CD8-positive, alpha-beta memory T cell (primary cell): ENCODE results near the gene FBXW7. TPM values are rescaled to one million over a fixed set of nuclear protein-coding genes. Genes with fewer than 3 reads are reported as not detected.

Source experiments
- CTCF ChIA-PET: fragments of 350-600 bp; sonication (Branson Sonifier 250); formaldehyde crosslinking; loops from one replicate; lab custom pipeline; 2021; ENCODE audit warnings: antibody characterized with exemption; lab: Charles Lee
- POLR2A ChIA-PET: fragments of 350-600 bp; sonication (Branson Sonifier 250); formaldehyde crosslinking; loops from one replicate; lab custom pipeline; 2021; ENCODE audit warnings: antibody characterized with exemption; lab: Charles Lee
- DNase-seq, 5 donors: peaks; one replicate each; pipeline versions ENCODE4 v3.0.0 to v3.0.0-alpha.2; 2020 to 2022; ENCODE audit warnings: mixed read lengths in 1 of 5
- H3K27ac ChIP-seq: one replicate; pipeline ENCODE4 v1.7.0; 2013; ENCODE audit warnings: low read depth, mild to moderate bottlenecking, low read length, moderate library complexity
- H3K27me3 ChIP-seq: 2 replicates; pipeline ENCODE4 v1.7.0; 2013; ENCODE audit warnings: low read length, mild to moderate bottlenecking; ENCODE audit not compliant: insufficient read depth, poor library complexity, severe bottlenecking
- H3K36me3 ChIP-seq: 2 replicates; pipeline ENCODE4 v1.7.0; 2013; ENCODE audit warnings: mild to moderate bottlenecking, low read length, moderate library complexity; ENCODE audit not compliant: insufficient read depth
- H3K4me1 ChIP-seq: 2 replicates; pipeline ENCODE4 v1.7.0; 2013; ENCODE audit warnings: mild to moderate bottlenecking, low read length, moderate library complexity; ENCODE audit not compliant: insufficient read depth
- H3K4me3 ChIP-seq: 2 replicates; pipeline ENCODE4 v1.7.0; 2013; ENCODE audit warnings: mild to moderate bottlenecking, low read length
- H3K9me3 ChIP-seq: 2 replicates; pipeline ENCODE4 v1.7.0; 2013; ENCODE audit warnings: mild to moderate bottlenecking, low read length
- H3K27ac Mint-ChIP-seq, 8 donors: one replicate each; pipeline ENCODE4 v1.8.0; 2020 to 2021; ENCODE audit warnings: mixed read lengths in 8 of 8, mild to moderate bottlenecking in 6 of 8, inconsistent platforms in 3 of 8, moderate library complexity in 3 of 8
- H3K27me3 Mint-ChIP-seq, 2 donors: one replicate each; pipeline ENCODE4 v1.8.0; 2020 to 2021; ENCODE audit warnings: mixed read lengths in 2 of 2, mild to moderate bottlenecking in 1 of 2, moderate library complexity in 1 of 2
- H3K36me3 Mint-ChIP-seq, 3 donors: one replicate each; pipeline ENCODE4 v1.8.0; 2020 to 2021; ENCODE audit warnings: mixed read lengths in 3 of 3, inconsistent platforms in 1 of 3, mild to moderate bottlenecking in 1 of 3
- H3K4me1 Mint-ChIP-seq, 3 donors: one replicate each; pipeline ENCODE4 v1.8.0; 2020 to 2021; ENCODE audit warnings: mixed read lengths in 3 of 3, inconsistent platforms in 1 of 3, mild to moderate bottlenecking in 1 of 3
- H3K4me3 Mint-ChIP-seq, 7 donors: one replicate each; pipeline ENCODE4 v1.8.0; 2020 to 2021; ENCODE audit warnings: mixed read lengths in 7 of 7, mild to moderate bottlenecking in 6 of 7, moderate library complexity in 4 of 7, inconsistent platforms in 2 of 7
- H3K9me3 Mint-ChIP-seq, 5 donors: one replicate each; pipeline ENCODE4 v1.8.0; 2020 to 2022; ENCODE audit warnings: mixed read lengths in 5 of 5, mild to moderate bottlenecking in 3 of 5, moderate library complexity in 2 of 5, inconsistent platforms in 1 of 5
- polyA plus RNA-seq: library from polyadenylated mRNA; unstranded; fragments of 300-500 nt; fragmentation: Illumina TruSeq; gene quantifications from one replicate; pipeline ENCODE4 v1.2.3, GENCODE V29; 2021
- total RNA-seq, 2 experiments: library from RNA; stranded (reverse); gene quantifications; one replicate each; pipeline ENCODE4 v1.2.3, GENCODE V29; 2021

The FBXW7 gene
- total and polyA plus RNA-seq, 3 experiments from 2014 or later: 42.7 to 54.3 (median 46.6) TPM

DNA sequence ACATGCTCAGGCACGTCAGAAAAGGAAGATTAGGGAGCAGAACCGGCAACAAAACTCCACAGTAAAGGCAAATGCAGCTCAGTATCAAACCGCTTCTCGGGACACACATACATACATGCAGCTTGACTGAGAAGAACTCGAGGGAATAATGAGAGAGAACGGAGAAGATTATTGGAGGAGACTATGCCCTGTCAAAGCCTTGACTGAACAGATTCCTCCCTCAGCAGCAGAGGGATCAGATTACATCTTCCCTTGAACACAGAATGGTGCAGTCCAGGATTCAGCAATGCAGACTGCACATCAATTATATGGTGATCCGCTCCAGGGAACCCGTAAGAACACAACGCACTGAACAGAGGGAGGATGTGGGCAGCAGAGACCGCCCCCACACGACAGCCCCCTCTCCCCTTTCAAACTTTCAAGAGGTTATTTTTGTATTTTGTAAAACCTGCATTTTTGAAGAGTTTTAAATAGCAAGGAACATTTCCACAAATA lies 183.2 kb downstream of the FBXW7 start:
- Histone ChIP-seq H3K4me3 (no peak overlapping the region), H3K27me3 (no peaks in the 10 kb centered on the region), H3K27ac (no peak overlapping the region), H3K36me3 (no peaks in the 10 kb centered on the region), H3K4me1 (peaks cover 10% of the 10 kb centered on the region), H3K9me3 (no peaks in the 10 kb centered on the region)
- ChIA-PET CTCF (no interaction called here), POLR2A (no interaction called here)
- peak in 1 of 5 donors; percentile 42 for DNase-seq
- Mint-ChIP-seq H3K9me3 (no peaks in the 10 kb centered on the region), H3K27ac (peak overlapping the region in 1 of 8 donors; percentile 78), H3K27me3 (no peaks in the 10 kb centered on the region), H3K4me1 (peaks cover 21 to 48% (median 24%) of the 10 kb centered on the region in 3 donors), H3K36me3 (peaks cover 0 to 3% (median 0%) of the 10 kb centered on the region in 3 donors), H3K4me3 (peak overlapping the region in 1 of 7 donors; percentile 73)

DNA sequence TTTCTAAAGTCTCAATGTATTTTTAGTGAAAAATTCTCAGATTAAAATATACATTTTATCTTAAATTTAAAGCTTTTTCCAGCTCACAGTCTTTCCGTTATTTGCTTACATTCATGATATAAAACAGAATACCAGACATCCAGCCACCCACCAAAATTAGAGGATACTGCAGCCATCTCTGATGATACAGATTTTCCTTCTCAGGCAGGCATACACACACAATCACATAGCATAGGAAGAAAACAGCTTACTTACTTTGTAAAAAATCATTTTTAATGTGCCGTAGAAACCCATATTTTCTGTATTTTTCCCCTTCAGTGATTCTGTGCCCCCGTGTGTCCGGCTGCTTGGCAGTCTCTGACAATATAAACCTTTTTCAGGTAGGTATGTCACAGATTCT lies 183.7 kb downstream of the FBXW7 start:
- no peak overlapping the region for H3K27ac ChIP-seq
- H3K36me3 Mint-ChIP-seq: peaks cover 0 to 3% (median 0%) of the 10 kb centered on the region in 3 donors
- peak overlapping the region in 1 of 8 donors; percentile 78 for H3K27ac Mint-ChIP-seq
- ChIA-PET CTCF (no interaction called here), POLR2A (no interaction called here)
- peaks cover 10% of the 10 kb centered on the region for H3K4me1 ChIP-seq
- H3K9me3 ChIP-seq: no peaks in the 10 kb centered on the region
- H3K27me3 ChIP-seq: no peaks in the 10 kb centered on the region
- no peaks in the 10 kb centered on the region for H3K36me3 ChIP-seq
- no peak overlapping the region for H3K4me3 Mint-ChIP-seq
- H3K27me3 Mint-ChIP-seq: no peaks in the 10 kb centered on the region
- DNase-seq: no peak
- no peaks in the 10 kb centered on the region for H3K9me3 Mint-ChIP-seq
- peaks cover 21 to 48% (median 24%) of the 10 kb centered on the region in 3 donors for H3K4me1 Mint-ChIP-seq
- H3K4me3 ChIP-seq: no peak overlapping the region

DNA sequence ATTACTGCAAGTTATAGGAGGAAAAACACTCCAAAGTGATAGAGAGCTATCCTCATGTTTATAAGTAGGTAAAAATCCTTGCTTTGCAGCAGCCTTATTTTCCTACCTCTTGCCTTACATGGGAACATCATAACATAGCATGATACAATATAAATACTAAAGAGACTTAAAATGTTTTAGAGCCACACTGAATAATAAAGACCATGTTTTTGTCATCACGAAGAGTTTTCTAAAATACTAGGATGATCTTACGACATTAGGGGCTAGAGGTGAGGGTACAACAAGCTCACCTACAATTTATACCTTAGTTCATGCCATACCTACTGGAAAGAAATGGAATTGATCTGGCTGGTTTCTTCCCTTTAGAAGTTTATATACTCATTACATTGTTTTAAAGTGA lies 184.8 kb downstream of the FBXW7 start:
- POLR2A ChIA-PET: no interaction called here
- Mint-ChIP-seq H3K27ac (no peak overlapping the region), H3K36me3 (peaks cover 2 to 11% (median 5%) of the 10 kb centered on the region in 3 donors), H3K27me3 (no peaks in the 10 kb centered on the region), H3K9me3 (no peaks in the 10 kb centered on the region), H3K4me3 (no peak overlapping the region), H3K4me1 (peaks cover 20 to 42% (median 24%) of the 10 kb centered on the region in 3 donors)
- H3K4me1 ChIP-seq: peaks cover 10% of the 10 kb centered on the region
- no peak for DNase-seq
- no peak overlapping the region for H3K4me3 ChIP-seq
- H3K36me3 ChIP-seq: no peaks in the 10 kb centered on the region
- H3K27ac ChIP-seq: no peak overlapping the region
- CTCF ChIA-PET: no interaction called here
- no peaks in the 10 kb centered on the region for H3K27me3 ChIP-seq
- no peaks in the 10 kb centered on the region for H3K9me3 ChIP-seq

DNA sequence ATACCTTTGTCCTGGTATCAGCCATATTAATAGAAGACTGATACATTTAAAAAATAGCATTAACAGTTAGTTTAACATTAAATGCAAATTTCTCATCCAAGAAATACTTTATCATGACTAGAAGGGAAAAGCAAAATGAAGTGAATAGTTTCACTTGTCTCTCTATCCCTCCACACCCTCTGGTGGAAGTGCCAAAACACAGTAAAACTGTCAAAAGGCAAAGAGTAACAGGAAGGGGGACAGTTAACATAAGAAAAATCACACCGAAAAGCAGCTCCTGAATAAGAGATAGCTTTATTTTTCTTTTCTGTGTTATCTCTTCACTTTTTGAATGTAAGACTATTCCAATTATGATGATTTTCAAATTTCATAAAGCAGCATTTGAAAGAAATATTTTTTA lies 187.2 kb downstream of the FBXW7 start:
- Mint-ChIP-seq H3K36me3 (peaks cover 4 to 24% (median 5%) of the 10 kb centered on the region in 3 donors), H3K27me3 (no peaks in the 10 kb centered on the region), H3K4me1 (peaks cover 17 to 26% (median 17%) of the 10 kb centered on the region in 3 donors), H3K9me3 (no peaks in the 10 kb centered on the region), H3K4me3 (no peak overlapping the region), H3K27ac (no peak overlapping the region)
- Histone ChIP-seq H3K27me3 (no peaks in the 10 kb centered on the region), H3K27ac (no peak overlapping the region), H3K4me1 (peaks cover 10% of the 10 kb centered on the region), H3K36me3 (no peaks in the 10 kb centered on the region), H3K4me3 (no peak overlapping the region), H3K9me3 (no peaks in the 10 kb centered on the region)
- ChIA-PET POLR2A (no interaction called here), CTCF (interaction anchor here (0.9 to 1.1 kb wide), 4 partner anchors 9 to 315 kb away, joined by 3 to 4 read pairs (median 4); no protein-coding TSS in a partner anchor)
- DNase-seq: peak in 1 of 5 donors; percentile 14

DNA sequence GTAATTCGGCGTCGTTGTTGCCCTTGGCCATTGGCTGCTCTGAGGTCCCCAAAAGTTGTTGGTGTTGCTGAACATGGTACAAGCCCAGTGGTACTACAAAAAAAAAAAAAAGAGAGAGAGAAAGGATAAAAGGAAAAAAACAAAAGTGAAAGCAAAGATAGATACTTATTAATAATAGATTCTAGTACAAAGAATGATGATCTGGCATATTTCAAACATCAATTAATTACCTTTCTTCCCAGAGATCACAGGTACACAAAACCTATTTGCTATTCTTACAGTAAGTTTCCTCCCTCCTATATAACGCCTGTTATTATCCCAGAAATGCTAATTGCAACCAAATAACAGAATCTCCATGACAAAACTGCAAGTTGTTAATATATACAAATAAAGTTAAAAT lies 188.9 kb downstream of the FBXW7 start:
- Histone ChIP-seq H3K27me3 (no peaks in the 10 kb centered on the region), H3K9me3 (no peaks in the 10 kb centered on the region), H3K36me3 (no peaks in the 10 kb centered on the region), H3K27ac (no peak overlapping the region), H3K4me3 (no peak overlapping the region), H3K4me1 (peaks cover 4% of the 10 kb centered on the region)
- no peak for DNase-seq
- Mint-ChIP-seq H3K27ac (no peak overlapping the region), H3K4me1 (peaks cover 4 to 9% (median 5%) of the 10 kb centered on the region in 3 donors), H3K27me3 (no peaks in the 10 kb centered on the region), H3K9me3 (no peaks in the 10 kb centered on the region), H3K36me3 (peaks cover 9 to 34% (median 11%) of the 10 kb centered on the region in 3 donors), H3K4me3 (no peak overlapping the region)
- ChIA-PET POLR2A (no interaction called here), CTCF (no interaction called here)

DNA sequence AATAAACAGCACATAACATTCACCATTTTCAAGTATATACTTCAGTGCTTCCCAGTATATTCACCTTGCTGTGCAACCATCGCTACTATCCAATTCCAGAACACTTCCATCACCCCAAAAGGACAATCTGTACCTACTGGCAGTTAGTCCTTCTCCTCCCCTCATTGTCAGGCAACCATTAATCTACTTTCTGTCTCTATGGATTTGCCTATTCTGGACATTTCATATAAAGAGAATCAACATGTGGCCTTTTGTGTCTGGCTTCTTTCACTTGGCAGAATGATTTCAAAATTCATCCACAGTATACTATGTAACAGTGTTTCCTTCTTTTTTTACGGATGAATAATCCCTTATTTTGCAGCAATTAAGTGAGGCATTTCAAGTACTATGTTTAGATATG lies 189.4 kb downstream of the FBXW7 start:
- Histone ChIP-seq H3K27ac (no peak overlapping the region), H3K36me3 (no peaks in the 10 kb centered on the region), H3K9me3 (no peaks in the 10 kb centered on the region), H3K4me1 (peaks cover 4% of the 10 kb centered on the region), H3K27me3 (no peaks in the 10 kb centered on the region), H3K4me3 (no peak overlapping the region)
- H3K4me3 Mint-ChIP-seq: no peak overlapping the region
- no peaks in the 10 kb centered on the region for H3K9me3 Mint-ChIP-seq
- peak overlapping the region in 3 of 8 donors; percentile 64 to 91 (median 64) for H3K27ac Mint-ChIP-seq
- POLR2A ChIA-PET: no interaction called here
- DNase-seq: no peak
- peaks cover 5 to 9% (median 9%) of the 10 kb centered on the region in 3 donors for H3K4me1 Mint-ChIP-seq
- H3K36me3 Mint-ChIP-seq: peaks cover 10 to 37% (median 16%) of the 10 kb centered on the region in 3 donors
- H3K27me3 Mint-ChIP-seq: no peaks in the 10 kb centered on the region
- CTCF ChIA-PET: no interaction called here

DNA sequence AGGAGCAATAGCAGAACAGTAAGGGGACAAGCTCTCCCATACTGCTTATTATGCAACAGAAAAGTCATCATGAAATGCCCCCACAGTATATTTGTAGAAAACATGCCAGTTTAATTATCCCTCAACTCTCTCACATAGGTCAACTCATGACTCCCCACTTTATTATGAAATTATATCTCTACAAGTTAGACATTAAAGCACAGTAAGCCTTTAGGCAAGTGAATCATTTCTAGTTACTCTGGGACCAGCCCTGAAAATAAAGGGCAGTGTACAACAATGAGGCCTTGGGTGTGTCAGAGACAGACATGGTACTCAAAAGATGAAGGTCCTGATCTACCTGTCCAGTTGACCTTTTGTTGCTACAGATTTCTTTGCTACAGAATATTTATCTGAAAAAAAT lies 191.9 kb downstream of the FBXW7 start:
- no peak for DNase-seq
- Histone ChIP-seq H3K4me1 (peaks cover 4% of the 10 kb centered on the region), H3K36me3 (no peaks in the 10 kb centered on the region), H3K4me3 (no peak overlapping the region), H3K9me3 (no peaks in the 10 kb centered on the region), H3K27me3 (no peaks in the 10 kb centered on the region), H3K27ac (no peak overlapping the region)
- ChIA-PET CTCF (no interaction called here), POLR2A (interaction anchor here (0.7 kb wide), 1 partner anchor 527 kb away, joined by 4 read pairs; no protein-coding TSS in a partner anchor)
- Mint-ChIP-seq H3K4me3 (no peak overlapping the region), H3K27me3 (no peaks in the 10 kb centered on the region), H3K9me3 (no peaks in the 10 kb centered on the region), H3K27ac (no peak overlapping the region), H3K4me1 (peaks cover 5 to 14% (median 11%) of the 10 kb centered on the region in 3 donors), H3K36me3 (peaks cover 20 to 51% (median 27%) of the 10 kb centered on the region in 3 donors)

DNA sequence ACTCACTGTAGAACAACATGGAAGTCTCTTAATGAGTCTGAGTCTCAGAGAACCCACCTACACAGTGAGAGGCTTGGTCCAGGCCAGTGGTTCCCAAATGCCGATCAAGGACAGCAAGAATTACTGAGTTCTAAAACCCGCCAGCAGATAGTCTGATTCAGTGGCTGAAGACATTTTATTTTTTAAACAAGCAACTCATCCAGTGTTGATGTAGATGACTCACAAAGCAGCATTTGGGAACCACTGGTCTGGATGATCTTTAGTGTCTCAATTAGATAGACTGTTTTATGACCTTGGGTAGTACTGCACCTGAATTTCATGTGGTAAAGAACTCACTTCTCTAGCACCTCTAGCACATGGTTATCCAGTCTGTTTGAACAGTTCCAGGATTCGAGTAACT lies 193.6 kb downstream of the FBXW7 start:
- Mint-ChIP-seq H3K4me1 (peaks cover 2 to 10% (median 6%) of the 10 kb centered on the region in 3 donors), H3K27ac (no peak overlapping the region), H3K4me3 (no peak overlapping the region), H3K36me3 (peaks cover 24 to 61% (median 27%) of the 10 kb centered on the region in 3 donors), H3K9me3 (no peaks in the 10 kb centered on the region), H3K27me3 (no peaks in the 10 kb centered on the region)
- ChIA-PET POLR2A (no interaction called here), CTCF (no interaction called here)
- no peak overlapping the region for H3K27ac ChIP-seq
- H3K4me1 ChIP-seq: no peaks in the 10 kb centered on the region
- H3K9me3 ChIP-seq: no peaks in the 10 kb centered on the region
- no peak for DNase-seq
- peaks cover 4% of the 10 kb centered on the region for H3K36me3 ChIP-seq
- no peaks in the 10 kb centered on the region for H3K27me3 ChIP-seq
- no peak overlapping the region for H3K4me3 ChIP-seq
